GM19239 (cell line): Measurements from ENCODE around the gene HOXA6.

Source experiments
- DNase-seq: peaks from one replicate; pipeline ENCODE4 v3.0.0; 2011; ENCODE audit warnings: low spot score; ENCODE audit not compliant: insufficient read length
- FAIRE-seq: peaks from 2 replicates; lab custom pipeline; 2011; peaks lifted over from hg19 to GRCh38; lab: Jason Lieb, UNC

The HOXA6 gene

GRCh38 chr7:27141923-27142579 is 5.5 kb downstream of the HOXA6 start:
- DNase-seq (no peak), FAIRE-seq (no peak)

DNA sequence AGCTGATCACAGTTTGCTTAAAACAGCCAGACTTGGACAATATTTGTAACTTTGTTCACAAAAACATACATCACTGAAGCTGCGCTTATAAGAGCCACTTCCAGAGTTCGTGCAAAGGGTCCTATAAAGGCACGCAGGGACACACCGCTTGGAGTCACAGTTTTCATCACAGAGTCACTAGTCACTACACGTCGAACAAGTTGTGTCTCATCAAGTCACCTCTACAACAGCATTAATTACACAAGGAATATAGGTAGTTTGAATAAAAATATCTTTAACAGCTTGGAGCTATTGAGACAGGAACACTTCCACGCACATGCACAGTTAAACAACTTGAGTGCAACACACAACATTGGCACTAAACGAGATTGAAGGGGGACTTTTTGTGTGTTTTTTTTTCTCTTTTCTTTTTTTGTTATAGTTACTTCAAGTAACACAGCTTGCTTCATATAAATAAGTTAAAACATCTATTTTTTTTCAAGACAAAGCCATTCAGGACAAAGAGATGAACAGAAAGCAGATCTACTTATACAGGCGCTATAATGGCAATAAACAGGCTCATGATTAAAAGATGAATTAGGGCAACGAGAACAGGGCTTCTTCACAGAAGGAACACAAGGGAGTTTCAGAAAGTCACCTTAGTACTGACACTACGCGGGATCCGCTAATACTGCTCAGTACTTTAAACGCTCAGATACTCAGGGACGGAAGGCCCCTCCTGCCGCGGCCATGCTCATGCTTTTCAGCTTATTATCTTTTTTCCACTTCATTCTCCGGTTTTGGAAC is 6.2 kb downstream of the HOXA6 start:
- no peak for DNase-seq
- FAIRE-seq, result no peak

DNA sequence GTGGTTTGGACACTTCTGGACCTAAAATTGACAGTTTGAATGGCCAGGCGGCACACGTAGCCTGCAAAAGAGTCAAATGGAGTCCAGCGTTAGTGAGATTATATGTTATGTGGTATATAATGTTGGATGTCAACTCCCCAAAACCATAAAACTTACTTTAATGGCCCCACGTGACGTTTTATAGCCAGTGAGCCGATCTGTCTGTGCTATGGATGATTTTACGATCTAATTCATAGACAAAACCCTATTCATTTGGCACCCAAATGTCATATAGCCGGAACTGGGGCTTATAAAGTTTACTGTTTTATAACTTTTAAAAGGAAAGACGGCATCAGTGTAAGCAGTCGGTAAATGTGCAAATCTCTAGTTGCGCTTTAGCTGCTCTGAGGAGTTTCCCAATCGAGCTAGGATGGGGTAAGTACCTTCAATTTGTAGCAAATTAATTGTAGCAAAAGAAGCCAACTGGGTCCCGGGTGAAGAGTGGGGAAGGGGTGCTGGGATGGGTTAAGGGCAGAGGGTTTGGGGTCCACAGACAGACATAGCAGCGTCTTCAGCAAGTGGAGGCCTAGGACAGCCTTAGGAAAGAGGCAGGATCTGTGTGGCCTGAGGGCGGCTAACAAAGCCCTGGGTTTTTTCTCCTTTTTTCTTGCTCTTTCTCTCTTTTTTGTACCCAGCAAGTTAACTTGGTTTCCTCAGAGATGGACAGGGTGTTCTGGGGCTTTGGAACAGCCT is 7.3 kb downstream of the HOXA6 start:
- FAIRE-seq (no peak), DNase-seq (no peak)

DNA sequence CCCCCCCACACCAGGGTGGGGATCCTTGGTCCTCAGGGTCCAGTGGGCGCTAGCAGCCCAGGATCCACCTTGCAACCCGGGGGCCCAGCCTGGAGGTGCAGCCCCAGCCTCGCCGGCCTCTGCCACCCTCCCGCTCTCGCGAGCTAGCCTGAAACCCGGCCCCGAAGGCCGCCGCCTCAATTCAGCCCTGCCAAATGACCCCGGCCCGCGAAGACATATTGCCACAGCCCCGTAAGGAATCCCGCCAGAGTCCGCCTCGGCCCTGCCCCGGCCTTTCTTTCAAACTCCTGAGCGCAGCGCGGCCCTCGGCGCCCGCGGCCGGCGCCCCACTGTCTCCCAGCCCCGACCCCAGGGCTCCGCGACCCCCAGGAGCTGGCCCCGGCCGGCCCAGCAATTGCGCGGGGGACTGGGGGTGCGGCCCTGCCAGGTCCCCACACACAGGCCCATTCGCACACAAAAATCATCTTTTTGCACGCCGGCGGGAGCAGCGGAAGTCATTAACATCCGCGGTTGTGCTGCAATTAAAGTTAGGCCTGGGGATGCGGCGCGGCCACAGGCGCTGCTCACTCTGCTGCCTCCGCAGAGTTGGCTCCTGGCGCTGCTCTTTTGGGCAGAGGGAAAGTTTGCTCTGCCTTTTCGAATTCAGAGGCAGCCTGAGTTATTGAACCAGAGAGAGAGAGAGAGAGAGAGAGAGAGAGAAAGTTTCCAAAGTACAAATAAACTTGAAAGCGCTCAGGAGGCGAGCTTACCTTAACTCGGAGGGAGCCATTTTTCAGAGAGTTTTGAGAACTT is 8.0 kb downstream of the HOXA6 start:
- FAIRE-seq (no peak), DNase-seq (no peak)

DNA sequence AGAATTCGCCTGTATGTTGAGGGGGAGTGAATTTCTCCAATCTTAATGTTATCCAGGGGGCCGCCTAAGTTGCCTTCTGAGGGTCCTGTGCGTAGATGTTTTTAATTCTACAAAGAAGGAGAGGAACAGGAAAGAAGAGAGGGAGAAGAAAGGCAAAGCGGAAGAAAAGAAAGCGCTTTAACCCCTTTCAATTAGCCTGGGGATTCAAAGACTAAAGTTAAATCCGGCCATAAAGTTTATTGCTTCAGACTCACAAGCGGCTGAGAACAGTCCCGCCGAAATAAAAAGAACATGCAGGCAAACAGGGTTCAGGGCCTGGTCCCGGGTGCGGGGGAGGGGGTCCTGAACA is 8.6 kb downstream of the HOXA6 start:
- DNase-seq (no peak), FAIRE-seq (no peak)

DNA sequence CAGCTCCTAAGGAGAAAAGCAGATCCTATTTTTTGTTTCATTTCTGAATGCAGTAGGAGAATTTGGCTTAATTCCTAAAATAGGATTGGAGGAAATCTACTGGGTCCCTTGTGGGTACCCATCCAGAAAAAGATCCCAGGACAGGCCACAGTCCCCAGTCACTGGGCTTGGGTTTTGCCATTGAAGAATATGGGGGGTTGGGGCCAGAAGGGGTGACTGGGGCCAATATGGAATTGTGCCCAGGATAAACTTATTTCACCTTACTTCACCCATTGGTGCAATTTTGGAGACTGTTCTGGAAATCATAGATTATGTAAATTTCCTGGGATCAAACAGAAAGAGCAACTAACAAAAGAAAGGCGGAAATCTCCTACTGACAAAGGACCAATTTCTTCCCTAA is 9.1 kb downstream of the HOXA6 start:
- DNase-seq (no peak), FAIRE-seq (no peak)

GRCh38 chr7:27137640-27138315 is 9.8 kb downstream of the HOXA6 start:
- DNase-seq (no peak), FAIRE-seq (no peak)

- no peak for DNase-seq
- no peak for FAIRE-seq
Measured at GRCh38 chr7:27134392-27134791, 13.2 kb downstream of the HOXA6 start.

DNA sequence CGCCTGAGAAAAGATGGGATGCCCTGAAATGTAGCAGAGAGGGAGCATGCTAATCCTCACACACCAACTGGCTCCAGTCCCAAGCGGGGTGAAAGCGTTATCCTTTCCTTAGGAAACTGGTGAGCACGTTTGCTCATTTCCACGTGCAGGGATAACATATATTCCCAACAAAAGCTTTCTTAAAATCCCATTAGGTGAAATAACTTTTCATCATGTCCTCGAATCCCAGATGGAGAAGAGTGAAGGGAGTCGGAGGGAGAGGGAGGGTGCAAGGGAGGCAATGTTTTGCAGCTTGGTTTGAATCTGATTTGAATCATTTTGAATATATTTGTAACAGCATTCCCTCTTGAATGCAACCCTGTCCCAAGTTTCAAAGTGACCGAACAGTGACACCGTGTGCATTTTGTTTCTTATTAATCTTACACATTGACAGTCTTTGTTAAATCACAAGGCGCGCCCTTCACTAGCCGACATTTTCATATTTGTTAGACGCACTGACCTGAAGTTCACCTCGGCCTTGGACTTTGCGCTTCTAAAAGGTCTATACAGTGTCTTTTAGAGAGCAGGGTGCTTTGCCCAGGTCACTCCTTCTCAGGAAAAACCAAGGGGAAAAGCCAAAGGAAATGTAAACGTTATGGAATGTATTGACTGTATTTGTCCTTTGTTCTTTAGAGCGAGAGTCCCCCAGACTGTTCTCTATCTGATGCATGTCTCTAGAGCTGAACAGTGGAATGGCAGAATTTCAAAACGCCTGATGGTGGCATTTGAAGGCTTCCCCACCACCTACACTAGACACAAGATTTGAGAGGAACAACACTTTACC is 14.0 kb downstream of the HOXA6 start:
- DNase-seq (no peak), FAIRE-seq (no peak)

- no peak for DNase-seq
- FAIRE-seq, result no peak
Measured at GRCh38 chr7:27132978-27133377, 14.6 kb downstream of the HOXA6 start.

- no peak for DNase-seq
- FAIRE-seq, result no peak
Measured at GRCh38 chr7:27132214-27132613, 15.4 kb downstream of the HOXA6 start.

DNA sequence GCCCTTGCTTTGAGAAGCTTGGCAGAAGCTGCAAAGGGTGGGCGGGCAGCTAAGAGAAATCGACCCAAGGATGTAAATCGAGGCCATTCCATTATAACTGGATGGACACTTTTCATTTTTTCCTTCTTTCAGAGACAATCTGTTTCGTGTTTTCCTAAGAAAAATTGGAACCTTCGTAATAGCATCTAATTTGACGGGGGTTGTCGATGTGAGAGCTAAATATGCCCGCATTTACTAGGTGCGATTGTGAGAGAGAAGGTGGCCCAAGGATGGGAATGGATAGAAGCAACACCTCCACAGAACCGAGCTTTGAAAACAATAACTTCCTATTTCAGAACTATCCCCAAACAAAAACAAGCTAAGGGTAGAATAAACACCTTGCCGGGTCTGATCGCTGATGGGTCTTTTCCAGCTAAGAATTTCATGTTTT is 16.2 kb downstream of the HOXA6 start:
- FAIRE-seq (no peak), DNase-seq (no peak)

DNA sequence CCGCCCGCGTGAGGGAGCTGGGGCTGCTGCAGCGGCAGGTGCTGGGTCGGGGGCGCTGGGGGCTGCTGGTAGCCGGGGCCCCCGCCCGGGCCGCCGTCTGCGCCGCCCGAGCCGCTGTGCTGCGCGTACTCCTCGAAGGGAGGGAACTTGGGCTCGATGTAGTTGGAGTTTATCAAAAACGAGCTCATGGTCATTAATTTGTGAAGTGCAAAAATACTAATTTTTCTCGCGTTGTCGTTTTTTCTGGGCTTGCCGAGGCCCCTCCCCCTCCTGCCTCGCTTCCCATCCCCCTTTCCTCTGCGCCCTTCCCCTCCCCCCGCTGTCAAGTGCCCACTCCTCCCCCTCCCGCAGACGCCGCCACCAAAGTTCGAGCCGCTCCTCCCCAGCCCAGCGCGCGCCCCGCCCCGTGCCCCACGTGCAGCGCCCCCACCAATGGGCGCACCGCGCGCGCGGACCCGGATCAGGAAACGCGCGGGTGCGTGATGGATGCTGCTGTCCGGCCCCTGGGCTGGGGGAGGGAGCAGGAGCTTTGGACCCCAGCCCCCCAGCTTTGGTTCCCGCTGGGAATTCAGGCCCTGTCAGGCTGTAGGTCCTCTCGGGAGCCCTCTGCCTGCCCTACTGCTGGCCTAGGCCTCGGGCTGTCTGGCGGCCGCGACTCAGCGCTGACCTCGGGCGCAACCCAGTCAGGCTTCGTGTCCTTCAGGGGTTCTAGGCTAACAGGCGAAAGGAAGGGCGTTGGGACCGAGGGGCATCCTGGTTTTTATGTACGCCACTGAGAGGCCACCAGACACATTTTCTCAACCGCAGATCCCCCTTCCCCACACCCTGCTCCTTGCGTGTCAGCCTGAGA is 16.8 kb downstream of the HOXA6 start, which contains the start of gene HOXA4:
HOXA4 (minus strand) TSS at position 218 of the 850 bp plus-strand sequence; CDS start at position 194, 24 bp downstream.
- no peak for FAIRE-seq
- no peak for DNase-seq

DNA sequence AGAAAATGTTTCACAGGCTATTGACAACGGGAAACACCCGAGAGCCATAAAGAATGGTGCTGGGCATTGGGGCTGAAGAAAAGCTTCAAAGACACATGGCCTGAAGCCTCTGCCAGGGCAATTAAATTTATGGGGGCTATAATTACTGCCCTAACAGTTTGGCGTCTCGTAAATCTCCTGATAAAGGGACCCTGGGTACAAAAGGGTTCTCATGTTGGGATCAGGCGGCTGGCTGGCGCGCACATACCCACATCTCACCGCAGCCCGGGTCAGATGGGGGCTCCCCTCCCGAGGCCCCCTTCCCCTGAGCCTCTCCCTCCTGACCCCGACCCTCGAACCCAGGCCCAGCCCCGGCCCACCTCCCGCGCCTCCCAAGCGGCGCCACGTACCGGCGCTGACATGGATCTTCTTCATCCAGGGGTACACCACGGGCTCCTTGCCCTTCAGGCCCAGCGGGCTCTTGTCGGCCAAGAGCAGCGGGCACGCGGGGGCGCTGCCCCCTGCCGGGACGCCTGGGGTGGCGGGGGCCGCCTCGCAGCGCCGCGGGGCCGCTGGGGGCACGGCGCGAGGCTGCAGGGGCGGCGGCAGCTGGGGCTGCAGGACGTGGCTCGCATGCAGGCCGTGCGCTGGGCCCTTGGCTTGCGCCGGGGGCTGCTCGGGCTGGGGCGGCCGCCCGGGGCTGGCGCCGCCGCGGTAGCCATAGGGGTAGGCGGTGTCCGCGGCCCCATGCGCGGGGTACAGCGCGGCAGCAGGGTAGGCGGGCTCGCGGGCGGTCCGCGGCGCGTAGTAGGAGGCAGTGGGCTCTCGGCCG is 17.6 kb downstream of the HOXA6 start:
- DNase-seq, result no peak
- no peak for FAIRE-seq

- no peak for FAIRE-seq
Measured at GRCh38 chr7:27128776-27129728, 18.5 kb downstream of the HOXA6 start.

GRCh38 chr7:27128034-27128433 is 19.5 kb downstream of the HOXA6 start:
- FAIRE-seq, result no peak

More at GRCh38 chr7:27128776-27129728, 18.5 kb downstream of the HOXA6 start:
- no peak for DNase-seq

More at GRCh38 chr7:27128034-27128433, 19.5 kb downstream of the HOXA6 start:
- DNase-seq, result no peak
